Stimulated activated CD8-positive, alpha-beta memory T cell treated with anti-CD3 and anti-CD28 coated beads, Interleukin-12 subunit alpha, Interleukin-12 subunit beta, amount 100 ng/mL, for 1 hour (primary cell): ENCODE data around the gene ITSN1.

Source experiments
- DNase-seq: peaks from one replicate; pipeline ENCODE4 v3.0.0-alpha.2; 2020; ENCODE audit warnings: low read depth

Gene ITSN1

GRCh38 chr21:33811167-33812010, 169.1 kb downstream of the ITSN1 start:
- DNase-seq: no peak

GRCh38 chr21:33813832-33814365, 171.6 kb downstream of the ITSN1 start:
- no peak for DNase-seq

DNA sequence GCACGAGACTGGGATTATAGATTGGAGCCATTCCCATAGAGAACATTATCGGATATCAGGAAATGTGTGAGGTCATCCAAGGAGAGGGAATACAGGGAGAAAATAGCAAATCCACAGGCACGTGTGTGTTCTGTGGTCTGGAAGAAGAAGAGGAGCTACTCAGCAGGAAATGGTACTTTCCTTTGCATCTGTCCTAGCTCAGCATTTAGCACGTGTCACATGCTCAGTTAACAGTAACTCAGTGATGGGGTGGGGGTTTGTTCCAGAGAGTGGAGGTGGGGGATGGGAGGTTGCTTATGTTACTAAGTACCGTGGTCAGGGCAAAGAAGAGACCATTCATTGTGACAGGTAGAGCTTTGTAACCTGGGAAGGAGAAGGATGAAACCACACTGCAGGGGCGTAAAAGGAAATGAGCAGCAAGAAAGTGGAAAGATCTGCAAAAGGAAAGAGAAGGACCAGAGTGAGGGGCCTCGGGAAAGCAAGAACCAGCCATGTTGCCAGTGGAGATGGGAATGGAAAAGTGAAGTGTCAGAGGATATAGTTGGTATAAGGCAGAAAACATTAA, 172.9 kb downstream of the ITSN1 start:
- DNase-seq: no peak

DNA sequence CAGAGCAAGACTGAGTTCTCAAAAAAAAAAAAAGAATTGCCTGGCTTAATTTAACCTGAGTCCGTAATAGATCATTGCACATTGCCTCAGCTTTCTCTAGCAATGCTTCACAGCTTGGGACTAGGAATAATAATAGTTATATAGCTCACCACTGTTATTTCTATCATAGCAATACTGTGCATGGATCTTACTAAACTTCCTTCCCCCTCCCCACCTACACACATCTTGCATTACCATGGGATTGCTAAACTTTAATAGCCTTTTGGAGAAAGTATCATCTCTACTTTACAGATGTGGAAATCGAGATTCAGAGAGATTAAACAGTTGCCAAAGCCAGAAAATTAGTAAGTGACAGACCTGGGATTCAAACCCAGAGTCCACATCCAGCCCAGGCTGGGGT, 173.9 kb downstream of the ITSN1 start:
- DNase-seq: no peak

- DNase-seq: no peak
Observed at GRCh38 chr21:33817138-33817537, 174.8 kb downstream of the ITSN1 start.

- no peak for DNase-seq
Observed at GRCh38 chr21:33817663-33818451, 175.6 kb downstream of the ITSN1 start.

DNA sequence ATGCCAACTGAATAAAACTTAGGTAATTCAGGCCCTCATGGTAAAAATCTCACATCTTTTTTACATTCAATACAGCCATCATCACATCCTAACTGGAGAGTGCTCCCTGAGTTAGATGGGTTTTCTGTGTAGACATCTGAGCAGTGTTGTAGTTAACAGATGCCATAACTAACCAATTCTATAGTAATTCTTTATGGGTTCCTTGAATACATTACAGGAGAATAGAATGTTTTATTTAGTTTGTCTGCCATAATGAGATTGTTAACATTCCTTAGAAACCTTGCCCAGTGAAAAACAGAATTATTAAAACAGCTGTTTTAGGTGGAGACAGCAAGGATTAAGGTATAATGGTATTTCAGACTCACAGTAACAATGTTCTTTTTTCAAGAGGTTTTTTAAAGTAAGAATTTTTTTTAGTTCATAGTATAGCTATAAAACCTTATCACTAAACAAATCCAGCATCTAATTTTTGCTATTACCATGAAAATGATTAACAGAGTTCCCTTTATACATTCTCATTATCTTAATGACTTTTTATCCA, 178.0 kb downstream of the ITSN1 start:
- DNase-seq: no peak

DNA sequence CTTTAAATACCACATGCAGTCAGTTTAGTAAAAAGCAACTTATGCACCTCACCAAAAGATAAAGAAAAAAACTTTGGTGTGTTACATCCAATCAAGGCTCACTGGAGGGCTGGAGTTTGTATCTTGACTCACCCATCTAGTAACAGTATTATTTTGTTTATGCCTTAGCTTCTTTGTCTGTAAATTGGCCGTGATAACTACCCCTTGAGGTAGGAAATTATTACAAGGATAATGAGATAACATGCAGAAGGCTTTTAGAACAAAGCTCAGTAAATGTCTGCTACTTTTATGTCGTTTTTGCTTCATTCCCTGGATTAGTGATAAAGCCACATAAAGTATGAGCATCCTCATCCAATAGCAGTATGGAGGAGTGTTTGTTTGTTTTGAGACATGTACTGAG, 178.5 kb downstream of the ITSN1 start:
- DNase-seq: no peak

GRCh38 chr21:33821503-33822322, 179.4 kb downstream of the ITSN1 start:
- DNase-seq: no peak

GRCh38 chr21:33824156-33824941, 182.0 kb downstream of the ITSN1 start:
- DNase-seq: no peak

DNA sequence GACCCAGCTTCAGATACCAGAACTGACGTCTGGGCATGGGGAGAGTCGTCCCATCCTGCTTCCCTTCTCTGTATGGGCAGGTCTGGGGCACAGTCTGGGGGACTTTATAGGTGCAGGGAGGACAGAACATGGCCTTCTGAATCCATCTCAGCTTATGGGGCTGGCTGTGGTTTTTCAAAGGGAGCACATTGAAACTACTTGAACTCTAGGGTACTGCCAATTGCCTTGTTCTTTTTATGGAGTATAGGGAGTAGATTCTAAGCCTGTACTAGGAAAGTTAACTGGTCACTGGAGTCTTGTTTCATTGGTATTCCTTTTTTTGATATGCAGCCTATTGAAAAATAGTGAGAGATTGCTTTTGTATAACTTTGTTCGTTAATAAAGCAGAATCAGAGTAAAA, 183.1 kb downstream of the ITSN1 start:
- no peak for DNase-seq

DNA sequence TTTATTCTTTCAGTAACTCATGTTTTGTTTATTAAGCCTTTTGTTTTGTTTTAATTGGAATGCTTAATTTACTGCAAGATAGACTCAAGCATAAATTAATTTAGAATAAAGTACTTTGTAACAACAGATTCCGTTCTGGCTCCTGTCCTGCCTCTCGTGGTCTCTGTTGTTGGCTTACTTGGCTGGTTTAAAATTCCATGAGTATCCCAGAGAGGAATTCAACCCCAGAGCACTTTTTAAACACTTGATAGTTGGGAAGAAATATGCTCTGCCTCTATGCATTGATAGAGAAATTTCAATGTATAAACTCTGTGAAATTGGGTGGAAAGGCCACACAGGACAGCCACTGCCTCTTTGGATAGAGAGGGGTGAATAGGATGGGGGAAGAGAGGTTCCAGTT, 183.6 kb downstream of the ITSN1 start:
- DNase-seq: no peak

- DNase-seq: no peak
Observed at GRCh38 chr21:33828083-33828482, 185.8 kb downstream of the ITSN1 start.

GRCh38 chr21:33828577-33828976, 186.3 kb downstream of the ITSN1 start:
- DNase-seq: no peak

GRCh38 chr21:33829844-33830243, 187.5 kb downstream of the ITSN1 start:
- DNase-seq: no peak

DNA sequence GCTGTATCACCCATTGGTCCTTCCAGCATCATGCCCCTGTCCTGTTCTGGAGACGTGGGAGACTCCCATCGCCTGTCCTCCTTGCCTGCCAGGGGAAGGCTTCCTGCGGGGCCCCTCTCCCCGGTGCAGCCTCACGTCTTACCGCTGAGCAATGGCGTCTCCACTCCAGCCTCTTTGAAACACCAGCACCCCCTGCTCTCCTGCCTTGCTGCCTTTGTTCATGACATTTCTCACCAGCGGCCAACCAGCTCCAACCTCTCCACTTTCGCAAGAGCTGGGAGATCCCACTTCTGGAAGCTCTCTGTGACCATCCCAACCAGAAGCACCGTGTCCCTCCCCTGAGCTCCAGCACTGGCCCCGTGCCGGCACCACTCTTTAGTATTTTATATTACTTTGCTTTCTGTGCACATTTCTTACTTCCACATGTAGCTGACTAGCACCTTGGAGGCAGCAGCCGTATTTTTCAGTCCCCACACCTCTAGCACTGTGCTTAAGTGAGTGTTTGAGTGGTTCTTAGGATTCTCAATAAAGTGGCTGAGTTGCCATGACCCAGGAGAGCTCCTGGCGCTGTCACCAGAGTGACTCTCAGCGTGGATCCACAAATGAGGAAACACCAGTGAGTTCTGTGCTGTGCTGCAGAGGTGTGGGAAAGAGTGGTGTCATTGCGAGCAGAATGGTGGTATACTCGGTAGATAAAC, 189.8 kb downstream of the ITSN1 start:
- DNase-seq: no peak

GRCh38 chr21:33834801-33835500, 192.7 kb downstream of the ITSN1 start:
- no peak for DNase-seq

DNA sequence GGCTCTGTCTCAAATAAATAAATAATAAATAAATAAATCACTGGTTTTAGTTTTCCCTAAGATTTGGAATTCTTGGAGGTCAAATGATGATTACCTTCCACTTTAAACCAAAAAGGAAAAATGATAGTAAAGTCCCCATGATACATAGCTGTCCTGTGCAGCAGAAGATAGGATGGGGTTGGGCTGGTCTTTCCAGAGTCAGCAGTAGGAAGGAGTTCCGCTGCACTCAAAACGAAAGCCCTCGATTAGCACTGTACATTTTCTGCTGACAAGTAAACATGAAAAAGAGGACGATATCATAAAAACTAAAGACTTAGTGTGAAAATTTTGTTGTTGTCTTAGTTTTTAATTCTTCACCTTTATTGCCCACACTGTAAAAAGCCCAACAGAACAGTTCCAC, 193.6 kb downstream of the ITSN1 start:
- no peak for DNase-seq

DNA sequence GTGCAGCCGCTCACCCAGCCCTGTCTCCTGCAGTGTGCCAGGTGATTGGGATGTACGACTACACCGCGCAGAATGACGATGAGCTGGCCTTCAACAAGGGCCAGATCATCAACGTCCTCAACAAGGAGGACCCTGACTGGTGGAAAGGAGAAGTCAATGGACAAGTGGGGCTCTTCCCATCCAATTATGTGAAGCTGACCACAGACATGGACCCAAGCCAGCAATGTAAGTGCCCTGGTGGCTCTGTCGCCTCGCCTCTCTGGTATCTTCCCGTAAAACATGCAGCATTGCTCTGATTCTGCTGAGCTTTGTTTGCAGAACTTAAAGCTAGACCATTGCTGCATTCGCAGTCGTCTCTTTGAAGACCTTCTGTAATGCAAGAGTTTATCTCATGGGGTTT, 194.1 kb downstream of the ITSN1 start:
- DNase-seq: no peak
